GM12892 (cell line): ENCODE results near the gene KIF20B.

ENCODE experiments used
- POLR2A ChIP-seq: IDR thresholded peaks from 2 replicates; pipeline ENCODE4 v1.6.1; 2011; ENCODE audit warnings: low read depth, low read length, control low read depth
- POLR2AphosphoS5 ChIP-seq: IDR thresholded peaks from 2 replicates; pipeline ENCODE4 v1.6.1; 2011; ENCODE audit warnings: low read depth, low read length, control low read depth
- TAF1 ChIP-seq: IDR thresholded peaks from 2 replicates; pipeline ENCODE4 v1.6.1; 2011; ENCODE audit warnings: low read depth, mild to moderate bottlenecking, control low read depth, low read length, borderline replicate concordance

- no peak for TF ChIP-seq POLR2A
- no peak for TF ChIP-seq POLR2AphosphoS5
- no peak for TF ChIP-seq TAF1
Observed at GRCh38 chr10:89814278-89814677, 112.9 kb downstream of the KIF20B start.
